ENCODE data around the gene COPS6.

Gene COPS6

DNA sequence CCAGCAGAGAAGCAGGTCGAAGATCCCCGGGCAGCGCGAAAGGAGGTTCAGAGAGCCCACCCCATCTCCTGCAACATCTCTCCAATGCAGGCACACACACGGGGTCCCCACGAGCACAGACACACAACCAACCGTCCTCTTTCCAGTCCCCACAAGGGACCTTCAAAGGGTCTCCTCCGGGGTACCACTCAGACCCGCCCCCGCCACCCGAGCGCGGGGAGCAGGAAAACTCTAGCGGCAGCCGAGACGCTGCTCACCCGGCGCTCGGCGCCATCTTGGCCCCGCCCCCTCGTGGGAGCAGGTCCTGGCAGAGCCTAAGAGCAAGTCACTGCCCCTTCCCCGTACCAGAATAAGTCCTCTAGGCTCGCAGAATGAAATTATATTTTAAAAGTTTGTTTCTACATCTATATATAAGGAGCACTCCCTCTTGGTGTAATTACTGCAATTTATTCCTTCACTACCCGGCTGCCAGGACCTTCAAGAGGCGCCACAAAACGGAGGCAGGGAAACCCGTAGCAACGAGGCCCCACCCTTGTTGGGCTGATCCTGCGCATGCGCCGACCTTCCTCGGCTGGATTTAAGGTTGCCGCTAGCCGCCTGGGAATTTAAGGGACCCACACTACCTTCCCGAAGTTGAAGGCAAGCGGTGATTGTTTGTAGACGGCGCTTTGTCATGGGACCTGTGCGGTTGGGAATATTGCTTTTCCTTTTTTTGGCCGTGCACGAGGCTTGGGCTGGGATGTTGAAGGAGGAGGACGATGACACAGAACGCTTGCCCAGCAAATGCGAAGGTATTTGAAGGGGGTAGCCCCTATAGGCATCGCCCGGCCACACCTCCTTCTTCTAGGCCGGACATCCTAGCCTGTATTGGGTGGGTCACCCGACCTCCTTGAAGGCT lies 30.6 kb downstream of the COPS6 start, which contains the start of the genes CNPY4 and TAF6 (continued):
- TF ChIP-seq, protein P1, sequence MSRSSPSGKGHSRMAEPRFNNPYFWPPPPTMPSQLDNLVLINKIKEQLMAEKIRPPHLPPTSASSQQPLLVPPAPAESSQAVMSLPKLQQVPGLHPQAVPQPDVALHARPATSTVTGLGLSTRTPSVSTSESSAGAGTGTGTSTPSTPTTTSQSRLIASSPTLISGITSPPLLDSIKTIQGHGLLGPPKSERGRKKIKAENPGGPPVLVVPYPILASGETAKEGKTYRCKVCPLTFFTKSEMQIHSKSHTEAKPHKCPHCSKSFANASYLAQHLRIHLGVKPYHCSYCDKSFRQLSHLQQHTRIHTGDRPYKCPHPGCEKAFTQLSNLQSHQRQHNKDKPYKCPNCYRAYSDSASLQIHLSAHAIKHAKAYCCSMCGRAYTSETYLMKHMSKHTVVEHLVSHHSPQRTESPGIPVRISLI (tag by site-specific recombination; IDR thresholded peaks at IDR 0.05) = no peak
- no peak; the same call in 1 of the 2 replicates for TF ChIP-seq ZNF600 (tag by site-specific recombination; IDR thresholded peaks at IDR 0.05)
- TF ChIP-seq ZBTB20 (tag by site-specific recombination; IDR thresholded peaks at IDR 0.05) = peak; percentile 82
- TF ChIP-seq, protein P2, sequence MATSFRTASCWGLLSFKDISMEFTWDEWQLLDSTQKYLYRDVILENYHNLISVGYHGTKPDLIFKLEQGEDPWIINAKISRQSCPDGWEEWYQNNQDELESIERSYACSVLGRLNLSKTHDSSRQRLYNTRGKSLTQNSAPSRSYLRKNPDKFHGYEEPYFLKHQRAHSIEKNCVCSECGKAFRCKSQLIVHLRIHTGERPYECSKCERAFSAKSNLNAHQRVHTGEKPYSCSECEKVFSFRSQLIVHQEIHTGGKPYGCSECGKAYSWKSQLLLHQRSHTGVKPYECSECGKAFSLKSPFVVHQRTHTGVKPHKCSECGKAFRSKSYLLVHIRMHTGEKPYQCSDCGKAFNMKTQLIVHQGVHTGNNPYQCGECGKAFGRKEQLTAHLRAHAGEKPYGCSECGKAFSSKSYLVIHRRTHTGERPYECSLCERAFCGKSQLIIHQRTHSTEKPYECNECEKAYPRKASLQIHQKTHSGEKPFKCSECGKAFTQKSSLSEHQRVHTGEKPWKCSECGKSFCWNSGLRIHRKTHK (tag by site-specific recombination; IDR thresholded peaks at IDR 0.05) = no peak
- TF ChIP-seq ZNF639 (tag by site-specific recombination; IDR thresholded peaks at IDR 0.05) = peak; percentile 86
- TF ChIP-seq ZNF23 (tag by site-specific recombination; IDR thresholded peaks at IDR 0.05; ENCODE audit: borderline replicate concordance) = no peak
- TF ChIP-seq ZBTB21 (tag by site-specific recombination; IDR thresholded peaks at IDR 0.05) = peak; percentile 33; the same call in 1 of the 2 replicates
- TF ChIP-seq ZNF37A (tag by site-specific recombination; IDR thresholded peaks at IDR 0.05) = no peak
- no peak; the same call in none of the 2 replicates for TF ChIP-seq ZNF324 (tag by site-specific recombination; IDR thresholded peaks at IDR 0.05)
- no peak for TF ChIP-seq GFI1B (tag by site-specific recombination; IDR thresholded peaks at IDR 0.05)
- no peak for TF ChIP-seq ZNF561 (tag by site-specific recombination; IDR thresholded peaks at IDR 0.05; ENCODE audit: borderline replicate concordance)
- TF ChIP-seq, protein P3, sequence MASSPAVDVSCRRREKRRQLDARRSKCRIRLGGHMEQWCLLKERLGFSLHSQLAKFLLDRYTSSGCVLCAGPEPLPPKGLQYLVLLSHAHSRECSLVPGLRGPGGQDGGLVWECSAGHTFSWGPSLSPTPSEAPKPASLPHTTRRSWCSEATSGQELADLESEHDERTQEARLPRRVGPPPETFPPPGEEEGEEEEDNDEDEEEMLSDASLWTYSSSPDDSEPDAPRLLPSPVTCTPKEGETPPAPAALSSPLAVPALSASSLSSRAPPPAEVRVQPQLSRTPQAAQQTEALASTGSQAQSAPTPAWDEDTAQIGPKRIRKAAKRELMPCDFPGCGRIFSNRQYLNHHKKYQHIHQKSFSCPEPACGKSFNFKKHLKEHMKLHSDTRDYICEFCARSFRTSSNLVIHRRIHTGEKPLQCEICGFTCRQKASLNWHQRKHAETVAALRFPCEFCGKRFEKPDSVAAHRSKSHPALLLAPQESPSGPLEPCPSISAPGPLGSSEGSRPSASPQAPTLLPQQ (tag by site-specific recombination; IDR thresholded peaks at IDR 0.05) = peak; percentile 99
- TF ChIP-seq ZNF416 (tag by site-specific recombination; IDR thresholded peaks at IDR 0.05) = no peak
- peak; percentile 87 for TF ChIP-seq KLF10 (tag by site-specific recombination; IDR thresholded peaks at IDR 0.05)
- TF ChIP-seq ZNF146 (tag by site-specific recombination; IDR thresholded peaks at IDR 0.05) = peak; percentile 18; the same call in 1 of the 2 replicates
- no peak for TF ChIP-seq SETDB1 (IDR thresholded peaks at IDR 0.05; ENCODE audit: insufficient read length, low read length)
- no peak for TF ChIP-seq ZNF202 (tag by site-specific recombination; IDR thresholded peaks at IDR 0.05; ENCODE audit: borderline replicate concordance)
- TF ChIP-seq ZNF366 (tag by site-specific recombination; conservative IDR thresholded peaks at IDR 0.05) = no peak
- TF ChIP-seq BCL11B (tag by site-specific recombination; IDR thresholded peaks at IDR 0.05; ENCODE audit: low read depth) = no peak
- peak; percentile 63 for TF ChIP-seq SP2 (tag by site-specific recombination; IDR thresholded peaks at IDR 0.05)
- no peak for TF ChIP-seq REPIN1 (tag by site-specific recombination; IDR thresholded peaks at IDR 0.05; ENCODE audit: low read depth)
- TF ChIP-seq ZNF132 (tag by site-specific recombination; IDR thresholded peaks at IDR 0.05; ENCODE audit: borderline replicate concordance) = no peak
- TF ChIP-seq YY1 (tag by site-specific recombination; IDR thresholded peaks at IDR 0.05) = peak; percentile 98
- TF ChIP-seq CTCF (tag by site-specific recombination; IDR thresholded peaks at IDR 0.05) = no peak; the same call in 1 of the 2 replicates
- TF ChIP-seq ZNF654 (tag by site-specific recombination; IDR thresholded peaks at IDR 0.05; ENCODE audit: low read depth) = no peak
- no peak for TF ChIP-seq ZNF664 (tag by site-specific recombination; IDR thresholded peaks at IDR 0.05)
- no peak for TF ChIP-seq MEIS1 (CRISPR knock-in tag; IDR thresholded peaks at IDR 0.05; ENCODE audit: borderline replicate concordance)
- peak; percentile 98 for TF ChIP-seq KLF16 (tag by site-specific recombination; IDR thresholded peaks at IDR 0.05)
- TF ChIP-seq ZNF548 (tag by site-specific recombination; IDR thresholded peaks at IDR 0.05) = no peak
- TF ChIP-seq SP3 (tag by site-specific recombination; IDR thresholded peaks at IDR 0.05) = peak; percentile 94
- no peak for TF ChIP-seq ZNF19 (tag by site-specific recombination; IDR thresholded peaks at IDR 0.05; ENCODE audit: low read depth)
- TF ChIP-seq RBAK (tag by site-specific recombination; IDR thresholded peaks at IDR 0.05) = no peak
- peak; percentile 96 for TF ChIP-seq ZBTB48 (tag by site-specific recombination; IDR thresholded peaks at IDR 0.05)

All from HEK293 (cell line).